Keratinocyte (primary cell): ENCODE measurements around the gene HYAL1. TPM values are rescaled to one million over a fixed set of nuclear protein-coding genes. Genes with fewer than 3 reads are reported as not detected.
"Not testable (repeated sequence)": the region's sequence is repeated elsewhere in the genome, so short reads cannot be mapped to it uniquely, and the experiment has no call there.

Source experiments
- DNase-seq: peaks from one replicate; pipeline ENCODE4 v3.0.0-alpha.2; 2011; ENCODE audit warnings: low read depth, missing footprints, low spot score
- FAIRE-seq: peaks from 2 replicates; lab custom pipeline; 2011; peaks lifted over from hg19 to GRCh38; lab: Jason Lieb, UNC
- H2AFZ ChIP-seq: 2 replicates; pipeline ENCODE4 v1.6.0; 2012; ENCODE audit warnings: low read length, control low read depth, inconsistent platforms; ENCODE audit not compliant: control insufficient read depth
- H3K27ac ChIP-seq: 2 replicates; pipeline ENCODE4 v1.5.1; 2011; ENCODE audit warnings: low read length; ENCODE audit not compliant: control insufficient read depth, insufficient read depth
- H3K27me3 ChIP-seq: 3 replicates; pipeline ENCODE4 v1.6.0; 2011; ENCODE audit warnings: low read length; ENCODE audit not compliant: control insufficient read depth, insufficient read depth; ENCODE audit errors: extremely low read depth
- H3K36me3 ChIP-seq, 2 experiments: 2 replicates in 1 of 2; 3 replicates in 1 of 2; pipeline ENCODE4 v1.5.1; 2011; ENCODE audit warnings: low read length in 2 of 2, mild to moderate bottlenecking in 1 of 2; ENCODE audit not compliant: control insufficient read depth in 2 of 2, insufficient read depth in 2 of 2; ENCODE audit errors: extremely low read depth in 1 of 2
- H3K4me1 ChIP-seq: 3 replicates; pipeline ENCODE4 v1.5.1; 2011; ENCODE audit warnings: low read length; ENCODE audit not compliant: control insufficient read depth, insufficient read depth; ENCODE audit errors: extremely low read depth
- H3K4me2 ChIP-seq: 3 replicates; pipeline ENCODE4 v1.6.0; 2011; ENCODE audit warnings: low read depth, low read length; ENCODE audit not compliant: control insufficient read depth, insufficient read depth; ENCODE audit errors: extremely low read depth
- H3K4me3 ChIP-seq, 3 experiments: fragments of 200-600 bp in 1 of 3; sonication (generic) in 1 of 3; 2 replicates in 2 of 3; 3 replicates in 1 of 3; pipeline ENCODE4 v1.5.1; 2011 to 2016; ENCODE audit warnings: low read length in 3 of 3, mild to moderate bottlenecking in 3 of 3, control low read depth in 2 of 3, inconsistent platforms in 1 of 3, low read depth in 1 of 3, mixed read lengths in 1 of 3, mixed run types in 1 of 3, moderate library complexity in 1 of 3; ENCODE audit not compliant: control insufficient read depth in 2 of 3, insufficient read depth in 2 of 3; ENCODE audit errors: extremely low read depth in 1 of 3
- H3K79me2 ChIP-seq: 2 replicates; pipeline ENCODE4 v1.6.0; 2012; ENCODE audit warnings: low read length; ENCODE audit not compliant: control insufficient read depth, insufficient read depth
- H3K9ac ChIP-seq: 3 replicates; pipeline ENCODE4 v1.6.0; 2011; ENCODE audit warnings: low read length; ENCODE audit not compliant: control insufficient read depth, insufficient read depth; ENCODE audit errors: extremely low read depth
- H3K9me1 ChIP-seq: 3 replicates; pipeline ENCODE4 v1.6.0; 2011; ENCODE audit warnings: low read length; ENCODE audit not compliant: control insufficient read depth, insufficient read depth; ENCODE audit errors: extremely low read depth
- H3K9me3 ChIP-seq: 2 replicates; pipeline ENCODE4 v1.5.1; 2012; ENCODE audit warnings: low read depth, low read length; ENCODE audit not compliant: control insufficient read depth
- H4K20me1 ChIP-seq: 3 replicates; pipeline ENCODE4 v1.6.0; 2011; ENCODE audit warnings: low read length; ENCODE audit not compliant: control insufficient read depth, insufficient read depth; ENCODE audit errors: extremely low read depth
- CTCF ChIP-seq, 3 experiments: IDR thresholded peaks in 1 of 3; conservative IDR thresholded peaks in 1 of 3; optimal IDR thresholded peaks in 1 of 3; 2 replicates in 2 of 3; 3 replicates in 1 of 3; pipeline versions ENCODE3 to v1.5.1; 2011; ENCODE audit warnings: low read length in 3 of 3, mild to moderate bottlenecking in 3 of 3, moderate library complexity in 2 of 3, control low read depth in 1 of 3, inconsistent platforms in 1 of 3; ENCODE audit not compliant: insufficient read depth in 2 of 3; ENCODE audit errors: extremely low read depth in 1 of 3
- EZH2 ChIP-seq: IDR thresholded peaks from one replicate; pipeline ENCODE4 v1.6.1; 2012; ENCODE audit warnings: inconsistent platforms, mild to moderate bottlenecking, low read length, moderate library complexity
- dilution Hi-C: fragments of 300-500 bp; cut with MboI; formaldehyde crosslinking; loops from one replicate; pipeline ENCODE4 v1.7.0; 2020; ENCODE audit warnings: low sequenced_read_pairs; ENCODE audit not compliant: extremely low pct_ligation_motif_present
- polyA plus RNA-seq, 5 experiments: library from polyadenylated mRNA; depleted of rRNA in 3 of 5; stranded (reverse) in 3 of 5; stranded (forward) in 1 of 5; unstranded in 1 of 5; fragments of >200 nt; gene quantifications; 1 replicate in 1 of 5; 2 replicates in 3 of 5; 3 replicates in 1 of 5; pipeline versions ENCODE4 v1.2.1 to v1.2.3, GENCODE V29; 2011 to 2012; ENCODE audit warnings: missing spikeins in 2 of 5, low read depth in 1 of 5, low replicate concordance in 1 of 5

Gene HYAL1
- polyA plus RNA-seq, 1 donor (not counting 4 experiments of a cell fraction or from before 2014, with no cell fraction given), result 13.9 TPM

GRCh38 chr3:50314342-50314741 lies 11.0 kb upstream of the HYAL1 start:
- peaks cover 7% of the 10 kb centered on the region for H3K9me1 ChIP-seq
- no peak overlapping the region for H3K4me2 ChIP-seq
- dilution Hi-C loops, result no loop called here
- no peak overlapping the region for H3K9ac ChIP-seq
- H3K9me3 ChIP-seq, result no peaks in the 10 kb centered on the region
- no peak for FAIRE-seq
- no peak overlapping the region for H3K4me3 ChIP-seq
- TF ChIP-seq EZH2 (no peak), CTCF (optimal IDR thresholded peaks at IDR 0.05 in 1 of 3, IDR thresholded peaks at IDR 0.05 in 1 of 3, conservative IDR thresholded peaks at IDR 0.05 in 1 of 3; ENCODE audit: extremely low read depth in 1 of 3, insufficient read depth in 2 of 3, low read length in 3 of 3) (no peak)
- peaks cover 19% of the 10 kb centered on the region for H3K79me2 ChIP-seq
- no peaks in the 10 kb centered on the region for H4K20me1 ChIP-seq
- H3K36me3 ChIP-seq, result peaks cover 11 to 20% of the 10 kb centered on the region in 2 experiments
- no peaks in the 10 kb centered on the region for H3K27me3 ChIP-seq
- no peak overlapping the region for H3K27ac ChIP-seq
- H3K4me1 ChIP-seq, result peaks cover 45% of the 10 kb centered on the region
- H2AFZ ChIP-seq, result no peak overlapping the region
- no peak for DNase-seq

- H3K36me3 ChIP-seq, H3K27ac ChIP-seq, H3K79me2 ChIP-seq, H4K20me1 ChIP-seq, H3K4me2 ChIP-seq, H2AFZ ChIP-seq, dilution Hi-C loops, FAIRE-seq, H3K27me3 ChIP-seq, H3K9me1 ChIP-seq, DNase-seq, H3K9me3 ChIP-seq: not testable (repeated sequence)
- Histone ChIP-seq H3K4me3 (peak overlapping the region in 1 of 3 experiments; percentile 41), H3K9ac (peak overlapping the region; percentile 56), H3K4me1 (peaks cover 24% of the 10 kb centered on the region)
Observed at GRCh38 chr3:50312041-50312440, 8.7 kb upstream of the HYAL1 start.

GRCh38 chr3:50304601-50305000 lies 1.2 kb upstream of the HYAL1 start:
- Histone ChIP-seq H3K27ac (peak overlapping the region; percentile 73), H2AFZ (no peak overlapping the region), H3K27me3 (no peaks in the 10 kb centered on the region), H3K36me3 (no peaks in the 10 kb centered on the region), H3K4me3 (no peak overlapping the region), H3K4me1 (peaks cover 33% of the 10 kb centered on the region), H3K79me2 (peaks cover 3% of the 10 kb centered on the region), H3K9me1 (peaks cover 2% of the 10 kb centered on the region), H4K20me1 (no peaks in the 10 kb centered on the region), H3K9me3 (no peaks in the 10 kb centered on the region), H3K4me2 (no peak overlapping the region), H3K9ac (peak overlapping the region; percentile 1)
- FAIRE-seq, result peak; percentile 79
- dilution Hi-C loops, result no loop called here
- TF ChIP-seq CTCF (optimal IDR thresholded peaks at IDR 0.05 in 1 of 3, IDR thresholded peaks at IDR 0.05 in 1 of 3, conservative IDR thresholded peaks at IDR 0.05 in 1 of 3; ENCODE audit: extremely low read depth in 1 of 3, insufficient read depth in 2 of 3, low read length in 3 of 3), result no peak
- TF ChIP-seq EZH2, result no peak
- no peak for DNase-seq
